ENCODE data around the gene CD207.

CD207 gene

DNA sequence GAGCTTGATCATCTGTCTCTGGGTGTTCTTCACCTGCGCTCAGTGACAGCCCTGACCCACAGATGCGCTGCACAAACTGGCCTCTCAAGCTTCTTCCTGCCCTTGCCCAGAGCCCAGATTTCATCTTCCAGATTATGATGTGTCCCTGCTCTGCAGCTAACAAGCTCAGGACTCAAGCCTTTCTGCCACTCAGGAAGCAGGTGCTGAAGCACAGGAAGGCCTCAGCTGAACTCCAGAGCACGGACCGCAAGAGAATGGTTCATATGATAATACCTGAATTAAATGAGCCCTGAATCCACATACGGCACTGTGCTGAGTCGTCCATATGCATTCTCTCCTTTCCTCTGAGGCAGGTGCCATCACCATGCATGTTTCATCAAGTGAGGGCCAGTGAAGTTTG lies 3.8 kb downstream of the CD207 start:
- no peak overlapping the region for H3K4me3 ChIP-seq (replicated peaks; ENCODE audit: low read depth, low read length)
- TF ChIP-seq, protein P1, sequence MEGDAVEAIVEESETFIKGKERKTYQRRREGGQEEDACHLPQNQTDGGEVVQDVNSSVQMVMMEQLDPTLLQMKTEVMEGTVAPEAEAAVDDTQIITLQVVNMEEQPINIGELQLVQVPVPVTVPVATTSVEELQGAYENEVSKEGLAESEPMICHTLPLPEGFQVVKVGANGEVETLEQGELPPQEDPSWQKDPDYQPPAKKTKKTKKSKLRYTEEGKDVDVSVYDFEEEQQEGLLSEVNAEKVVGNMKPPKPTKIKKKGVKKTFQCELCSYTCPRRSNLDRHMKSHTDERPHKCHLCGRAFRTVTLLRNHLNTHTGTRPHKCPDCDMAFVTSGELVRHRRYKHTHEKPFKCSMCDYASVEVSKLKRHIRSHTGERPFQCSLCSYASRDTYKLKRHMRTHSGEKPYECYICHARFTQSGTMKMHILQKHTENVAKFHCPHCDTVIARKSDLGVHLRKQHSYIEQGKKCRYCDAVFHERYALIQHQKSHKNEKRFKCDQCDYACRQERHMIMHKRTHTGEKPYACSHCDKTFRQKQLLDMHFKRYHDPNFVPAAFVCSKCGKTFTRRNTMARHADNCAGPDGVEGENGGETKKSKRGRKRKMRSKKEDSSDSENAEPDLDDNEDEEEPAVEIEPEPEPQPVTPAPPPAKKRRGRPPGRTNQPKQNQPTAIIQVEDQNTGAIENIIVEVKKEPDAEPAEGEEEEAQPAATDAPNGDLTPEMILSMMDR (IDR thresholded peaks at IDR 0.05; ENCODE audit: low read depth, low read length, missing control alignments): no peak
- DNase-seq (ENCODE audit: extremely low read depth, low read depth): no peak

- TF ChIP-seq, protein P1 (IDR thresholded peaks at IDR 0.05; ENCODE audit: low read depth, low read length, missing control alignments): no peak
- DNase-seq (ENCODE audit: extremely low read depth, low read depth): no peak
- no peak overlapping the region for H3K4me3 ChIP-seq (replicated peaks; ENCODE audit: low read depth, low read length)
These were observed 5.2 kb downstream of the CD207 start for GRCh38 chr2:70830366-70830765.

GRCh38 chr2:70829916-70830315 lies 5.7 kb downstream of the CD207 start:
- no peak for DNase-seq (ENCODE audit: extremely low read depth, low read depth)
- no peak overlapping the region for H3K4me3 ChIP-seq (replicated peaks; ENCODE audit: low read depth, low read length)
- TF ChIP-seq, protein P1 (IDR thresholded peaks at IDR 0.05; ENCODE audit: low read depth, low read length, missing control alignments): no peak

- TF ChIP-seq, protein P1 (IDR thresholded peaks at IDR 0.05; ENCODE audit: low read depth, low read length, missing control alignments): no peak
- no peak for DNase-seq (ENCODE audit: extremely low read depth, low read depth)
- no peak overlapping the region for H3K4me3 ChIP-seq (replicated peaks; ENCODE audit: low read depth, low read length)
These were observed 6.4 kb downstream of the CD207 start for GRCh38 chr2:70828914-70829824.

DNA sequence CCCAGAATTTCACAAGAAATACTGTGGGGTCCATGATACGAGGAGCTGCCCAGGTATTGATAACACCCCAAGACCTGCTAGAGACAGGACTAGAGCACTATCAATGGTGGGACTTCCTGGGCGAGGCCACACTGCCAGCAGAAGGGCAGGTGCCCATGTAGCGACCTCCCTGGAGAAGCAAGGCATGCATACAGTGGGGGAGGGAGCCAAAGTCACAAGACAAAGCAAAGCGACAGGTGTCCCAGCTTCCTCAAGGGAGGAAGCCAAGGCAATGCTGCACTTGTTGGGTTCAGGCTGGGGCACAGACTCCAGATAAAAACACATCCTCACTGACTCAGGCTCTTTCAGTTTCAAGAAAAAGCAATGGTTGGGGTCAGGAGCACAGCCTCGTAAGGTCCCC lies 7.5 kb downstream of the CD207 start:
- no peak for DNase-seq (ENCODE audit: extremely low read depth, low read depth)
- H3K4me3 ChIP-seq (replicated peaks; ENCODE audit: low read depth, low read length): no peak overlapping the region
- TF ChIP-seq, protein P1 (IDR thresholded peaks at IDR 0.05; ENCODE audit: low read depth, low read length, missing control alignments): no peak

DNA sequence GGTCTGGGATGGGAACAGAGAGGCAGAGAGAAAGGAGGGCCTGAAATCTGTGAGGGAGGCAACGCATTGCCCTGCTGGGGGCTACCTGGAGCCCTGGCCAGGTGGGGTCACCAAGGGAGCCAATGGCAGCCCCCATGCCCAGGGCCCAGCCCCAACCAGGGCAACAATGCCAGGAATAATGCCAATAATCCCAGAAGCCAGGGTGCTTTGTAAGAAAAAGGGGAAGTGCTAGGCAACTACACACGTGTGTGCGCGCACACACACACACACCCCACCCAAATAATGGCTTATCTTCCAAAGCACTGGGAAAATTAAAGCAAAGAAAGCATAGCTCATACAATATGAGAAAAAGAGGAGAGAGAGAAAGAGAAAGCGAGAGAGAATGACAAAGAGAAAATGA lies 8.2 kb downstream of the CD207 start:
- DNase-seq (ENCODE audit: extremely low read depth, low read depth): no peak

More for the DNA sequence above, 8.2 kb downstream of the CD207 start:
- TF ChIP-seq, protein P1 (IDR thresholded peaks at IDR 0.05; ENCODE audit: low read depth, low read length, missing control alignments): no peak
- H3K4me3 ChIP-seq (replicated peaks; ENCODE audit: low read depth, low read length): no peak overlapping the region

Measured in HFF-Myc (cell line).